ENCODE results near the gene COL11A1.

GRCh38 chr1:102884238-102884637 is 224.1 kb downstream of the COL11A1 start:
- TF ChIP-seq, protein P1, sequence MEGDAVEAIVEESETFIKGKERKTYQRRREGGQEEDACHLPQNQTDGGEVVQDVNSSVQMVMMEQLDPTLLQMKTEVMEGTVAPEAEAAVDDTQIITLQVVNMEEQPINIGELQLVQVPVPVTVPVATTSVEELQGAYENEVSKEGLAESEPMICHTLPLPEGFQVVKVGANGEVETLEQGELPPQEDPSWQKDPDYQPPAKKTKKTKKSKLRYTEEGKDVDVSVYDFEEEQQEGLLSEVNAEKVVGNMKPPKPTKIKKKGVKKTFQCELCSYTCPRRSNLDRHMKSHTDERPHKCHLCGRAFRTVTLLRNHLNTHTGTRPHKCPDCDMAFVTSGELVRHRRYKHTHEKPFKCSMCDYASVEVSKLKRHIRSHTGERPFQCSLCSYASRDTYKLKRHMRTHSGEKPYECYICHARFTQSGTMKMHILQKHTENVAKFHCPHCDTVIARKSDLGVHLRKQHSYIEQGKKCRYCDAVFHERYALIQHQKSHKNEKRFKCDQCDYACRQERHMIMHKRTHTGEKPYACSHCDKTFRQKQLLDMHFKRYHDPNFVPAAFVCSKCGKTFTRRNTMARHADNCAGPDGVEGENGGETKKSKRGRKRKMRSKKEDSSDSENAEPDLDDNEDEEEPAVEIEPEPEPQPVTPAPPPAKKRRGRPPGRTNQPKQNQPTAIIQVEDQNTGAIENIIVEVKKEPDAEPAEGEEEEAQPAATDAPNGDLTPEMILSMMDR (conservative IDR thresholded peaks at IDR 0.05; ENCODE audit: low read depth in 2 of 2), result no peak
- TF ChIP-seq ZNF114 (CRISPR knock-in tag; IDR thresholded peaks at IDR 0.05) (no peak), EZH2 (IDR thresholded peaks at IDR 0.05; ENCODE audit: low read depth, unreplicated experiment) (no peak), EZH2phosphoT487 (IDR thresholded peaks at IDR 0.05; ENCODE audit: unreplicated experiment) (no peak), POLR2AphosphoS5 (IDR thresholded peaks at IDR 0.05; ENCODE audit: low read depth) (no peak)

Data from GM23338 (cell line).